Anterior cingulate cortex (tissue), 58 donors: ENCODE measurements around the gene NAV3.
A peak's percentile ranks its signal among the peaks of the same experiment; 100 is the strongest.

Source experiments
- DNase-seq, 58 donors: peaks; one replicate each; lab custom pipeline; 2025; lab: John Stamatoyannopoulos, UW

Gene NAV3

DNA sequence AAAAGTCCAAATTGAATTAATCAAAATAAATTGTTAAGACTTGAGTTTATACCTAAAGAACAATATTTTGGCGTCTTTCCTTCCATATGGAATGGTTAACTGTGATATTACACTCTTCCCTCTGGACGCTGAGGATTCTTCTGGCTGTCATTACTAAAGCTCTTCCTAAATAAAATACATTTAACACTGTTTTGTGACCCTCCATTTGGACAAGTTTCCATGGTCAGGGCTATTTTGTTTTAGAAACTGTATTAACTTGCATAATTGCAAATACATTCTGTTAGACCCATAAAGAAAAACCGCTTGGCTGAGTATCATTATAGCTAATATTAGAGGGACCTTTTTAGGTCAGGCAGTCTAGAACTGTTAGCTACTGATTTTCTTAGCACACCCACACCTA lies 87.4 kb downstream of the NAV3 start:
- no peak for DNase-seq

DNA sequence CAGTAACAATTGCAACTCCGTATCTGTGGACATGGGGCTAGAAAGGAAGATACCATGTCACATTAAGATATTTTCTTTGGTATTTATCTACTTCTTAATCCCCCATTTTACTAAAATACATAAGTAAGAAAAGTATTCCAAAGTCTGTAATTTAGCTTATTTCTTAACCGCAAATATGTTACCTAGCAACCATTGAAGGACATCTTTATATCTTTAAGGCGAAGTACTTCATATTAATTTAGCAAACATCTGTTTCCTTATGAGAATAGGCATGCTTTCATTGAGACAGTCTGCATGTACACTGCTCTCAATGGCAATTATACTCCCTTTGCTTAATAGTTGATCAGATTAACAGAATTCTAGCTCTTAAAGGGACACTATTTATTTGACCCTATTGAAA lies 88.8 kb downstream of the NAV3 start:
- no peak for DNase-seq

DNA sequence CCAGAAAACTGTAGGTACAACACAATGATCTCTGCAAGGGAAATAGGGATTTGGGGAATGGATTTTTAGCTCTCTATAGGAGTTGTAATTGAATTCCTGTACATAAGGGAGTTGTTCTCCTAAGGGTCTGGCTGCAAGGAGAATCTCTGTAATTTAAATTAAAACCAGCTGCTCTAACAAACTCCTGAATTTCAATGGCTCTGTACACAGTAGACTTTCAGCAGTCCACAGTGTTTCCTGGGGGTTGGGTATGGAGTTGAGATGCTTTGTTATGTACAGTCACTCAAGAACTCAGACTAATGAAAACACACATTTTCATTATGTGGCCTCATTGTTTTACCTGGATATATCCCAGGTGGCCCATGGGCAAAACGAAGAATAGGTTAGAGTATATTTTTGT lies 93.2 kb downstream of the NAV3 start:
- DNase-seq, result no peak

DNA sequence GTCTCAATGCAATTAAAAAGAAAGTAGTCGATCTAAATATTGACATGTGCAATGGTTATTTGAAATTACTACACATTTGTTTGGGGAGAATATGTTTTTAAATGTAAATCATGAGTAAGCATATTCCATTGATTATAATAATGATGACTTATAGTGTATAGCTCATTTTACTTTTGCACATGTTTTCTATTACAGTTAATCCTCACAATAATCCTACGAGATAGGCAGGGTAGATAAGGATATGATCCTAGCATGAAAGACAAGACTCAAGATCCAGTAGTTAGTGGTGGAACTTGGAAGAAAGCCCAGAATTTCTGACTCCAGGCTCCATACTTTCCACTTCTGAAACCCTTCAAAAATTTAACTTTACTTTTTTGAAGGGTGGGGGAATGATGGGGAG lies 94.0 kb downstream of the NAV3 start:
- DNase-seq, result no peak

DNA sequence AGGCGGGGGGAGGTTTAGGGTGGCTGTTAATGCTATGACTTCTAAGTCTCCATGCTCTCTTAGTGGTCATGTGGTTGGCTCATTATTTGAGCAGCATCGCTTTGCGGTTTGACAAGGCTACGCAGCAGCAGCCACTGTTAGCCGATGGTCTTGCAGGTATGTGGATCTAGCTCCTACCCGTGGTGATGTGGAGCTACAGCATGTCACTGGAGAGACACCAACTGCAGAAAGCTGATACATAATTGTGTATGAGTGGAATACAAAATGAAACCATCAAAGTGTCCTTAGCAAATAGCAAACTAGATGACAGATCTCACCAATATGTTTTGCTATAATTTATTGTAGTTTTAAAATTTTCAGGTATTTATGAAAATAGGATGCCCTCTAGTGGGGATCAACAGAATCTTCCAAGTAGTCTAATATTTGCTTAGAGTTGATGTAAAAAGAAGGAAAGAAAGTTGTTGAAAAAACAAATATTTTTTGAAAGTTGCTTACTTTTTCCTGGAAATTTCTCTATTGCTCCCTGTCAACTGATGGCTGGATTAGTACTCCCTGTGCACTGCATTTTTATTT lies 94.9 kb downstream of the NAV3 start:
- peak in 55 of 58 donors; percentile 2 to 87 (median 51) for DNase-seq

DNA sequence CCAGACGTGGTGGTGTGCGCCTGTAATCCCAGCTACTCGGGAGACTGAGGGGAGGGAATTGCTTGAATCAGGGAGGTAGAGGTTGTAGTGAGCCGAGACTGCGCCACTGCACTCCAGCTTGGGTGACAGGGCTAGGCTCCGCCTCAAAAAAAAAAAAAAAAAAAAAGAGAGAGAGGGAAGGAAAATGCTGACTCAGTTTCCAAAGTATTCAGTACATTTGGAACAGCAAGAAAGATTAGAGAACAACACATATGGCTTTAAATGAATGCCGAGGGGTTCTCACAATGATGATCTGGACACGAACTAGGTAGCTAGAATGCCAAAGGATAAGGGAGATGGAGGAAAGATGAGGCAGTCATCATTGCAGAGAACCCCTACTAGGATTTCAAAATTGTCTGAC lies 97.4 kb downstream of the NAV3 start:
- no peak for DNase-seq

DNA sequence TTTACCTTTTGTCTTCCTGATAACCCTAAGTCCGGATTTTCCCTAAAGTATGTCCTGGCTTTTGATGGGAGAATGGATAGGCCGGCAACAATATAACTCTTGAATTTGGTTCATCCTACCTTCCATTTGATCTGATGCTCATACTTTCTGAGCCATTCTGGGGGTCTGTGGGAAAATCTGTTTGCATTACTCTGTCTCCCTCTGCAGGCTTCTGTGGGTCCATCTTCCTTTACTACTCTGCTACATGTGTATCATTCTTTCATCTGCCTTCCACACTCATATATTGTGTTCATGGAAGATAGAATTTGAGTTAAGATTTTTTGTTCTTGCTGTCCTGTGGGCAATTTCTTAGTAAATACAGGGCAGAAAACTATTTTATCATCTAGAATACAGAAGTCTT lies 101.5 kb downstream of the NAV3 start:
- no peak for DNase-seq

DNA sequence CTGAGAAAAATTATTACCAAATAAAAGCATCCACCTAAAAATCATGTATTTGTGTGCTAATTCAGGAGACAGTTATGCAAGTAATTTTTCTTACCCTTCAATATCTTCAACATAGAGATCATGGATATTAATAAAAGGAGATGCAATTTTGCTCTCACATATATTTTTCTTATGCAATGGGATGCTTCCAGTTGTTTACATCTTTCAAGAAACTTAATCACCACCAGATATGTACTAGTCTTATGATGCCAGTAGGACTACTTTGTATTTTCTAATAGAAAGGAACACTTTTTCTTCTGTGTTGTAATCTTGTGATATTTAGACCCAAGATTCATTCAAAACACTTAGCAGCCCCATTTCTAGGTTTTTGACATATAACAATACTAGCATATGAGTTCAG lies 107.6 kb downstream of the NAV3 start:
- no peak for DNase-seq

DNA sequence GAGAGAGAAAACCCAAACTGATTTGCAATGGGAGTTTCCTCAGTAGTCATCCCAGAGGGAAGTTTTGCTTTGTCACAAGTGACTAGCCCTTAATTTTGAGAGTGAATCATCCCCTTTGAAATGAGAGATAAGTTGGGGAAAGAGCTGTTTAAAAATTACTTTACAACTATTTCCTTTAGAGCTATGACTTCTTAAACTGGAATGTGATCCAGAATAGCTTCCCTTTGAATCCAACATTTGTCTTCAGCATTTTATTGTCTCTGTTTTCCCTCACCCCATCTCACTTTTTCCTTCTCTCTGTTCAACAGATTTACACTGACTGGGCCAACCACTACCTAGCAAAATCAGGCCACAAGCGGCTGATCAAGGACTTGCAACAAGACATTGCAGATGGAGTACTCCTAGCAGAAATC lies 109.3 kb downstream of the NAV3 start:
- DNase-seq, result no peak

DNA sequence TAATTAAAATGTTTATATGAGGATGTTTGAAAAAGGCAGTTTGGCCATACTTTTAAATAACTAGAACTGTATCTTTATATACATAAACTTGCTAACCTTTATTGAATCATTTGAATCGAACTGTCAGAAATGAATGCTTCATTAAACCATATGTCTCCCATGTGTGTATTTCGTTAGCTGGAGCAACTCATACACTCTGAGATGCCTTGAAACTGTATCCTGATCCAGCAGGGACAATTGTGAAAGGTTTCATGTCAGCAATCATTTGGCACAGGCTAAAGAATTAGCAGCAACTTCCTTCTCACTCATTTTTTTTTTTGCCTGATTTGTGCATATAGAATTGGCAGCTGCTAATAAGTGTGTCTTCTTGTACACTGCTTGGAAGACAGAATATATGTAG lies 109.9 kb downstream of the NAV3 start:
- DNase-seq, result no peak

DNA sequence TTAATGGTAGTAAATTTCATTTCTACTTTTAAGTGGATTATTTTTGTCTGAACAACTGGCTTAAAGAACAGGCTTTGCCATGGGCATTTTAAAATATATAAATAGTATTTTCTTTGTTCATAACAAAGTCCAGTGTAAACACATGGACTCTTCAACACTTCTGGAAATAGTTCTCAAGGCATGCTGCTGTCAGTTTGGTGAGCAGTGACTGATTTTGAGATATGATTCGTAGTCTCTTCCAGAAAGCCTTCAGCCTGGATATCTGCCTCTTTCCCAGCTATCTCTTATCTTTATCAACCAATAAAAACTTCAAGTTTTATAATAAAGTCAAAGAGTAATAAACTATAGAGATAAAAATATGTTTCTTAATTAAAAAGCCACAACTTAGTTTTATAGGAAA lies 110.7 kb downstream of the NAV3 start:
- DNase-seq, result no peak

DNA sequence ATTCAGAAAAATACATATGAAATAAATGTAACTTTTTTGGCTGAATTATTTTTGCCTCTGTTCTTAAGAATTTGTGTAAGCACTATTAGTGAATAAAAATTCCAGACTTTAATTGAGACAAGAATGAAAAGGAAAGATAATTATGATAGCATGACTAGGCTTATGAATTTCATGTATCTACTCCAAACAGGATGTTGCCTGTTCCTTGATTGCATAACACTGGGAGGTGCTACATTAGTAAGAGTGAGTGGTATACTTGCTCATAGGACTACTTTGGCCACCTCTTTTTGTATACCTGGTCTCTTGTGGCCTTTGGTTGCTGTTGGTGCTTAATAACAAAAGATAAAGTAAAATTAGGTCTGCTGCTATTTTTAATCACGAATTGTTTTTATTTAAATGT lies 112.8 kb downstream of the NAV3 start:
- no peak for DNase-seq

DNA sequence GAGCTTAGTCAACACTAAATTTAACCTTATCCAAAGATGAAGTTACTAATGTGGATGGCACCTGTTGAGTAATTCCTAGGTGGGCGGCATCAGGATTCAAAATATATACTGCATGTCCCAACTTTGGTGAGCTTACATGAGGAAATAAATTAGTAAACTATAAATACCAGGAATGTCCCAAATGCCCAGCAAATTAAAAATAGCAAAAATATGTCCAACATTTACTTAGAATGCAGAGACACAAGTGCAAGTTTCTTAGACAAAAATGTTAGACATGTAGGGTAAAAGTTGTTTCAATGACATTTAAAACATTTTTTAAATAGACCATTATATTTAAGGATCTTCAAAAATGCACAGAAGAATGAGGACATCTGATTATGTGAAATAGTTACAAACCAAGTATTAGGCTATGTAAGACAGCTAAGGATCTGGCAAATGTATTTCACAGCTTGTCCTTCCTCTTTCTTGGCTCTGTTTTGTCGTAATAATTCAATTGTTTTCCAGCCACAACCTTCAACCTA lies 115.9 kb downstream of the NAV3 start:
- DNase-seq, result no peak

DNA sequence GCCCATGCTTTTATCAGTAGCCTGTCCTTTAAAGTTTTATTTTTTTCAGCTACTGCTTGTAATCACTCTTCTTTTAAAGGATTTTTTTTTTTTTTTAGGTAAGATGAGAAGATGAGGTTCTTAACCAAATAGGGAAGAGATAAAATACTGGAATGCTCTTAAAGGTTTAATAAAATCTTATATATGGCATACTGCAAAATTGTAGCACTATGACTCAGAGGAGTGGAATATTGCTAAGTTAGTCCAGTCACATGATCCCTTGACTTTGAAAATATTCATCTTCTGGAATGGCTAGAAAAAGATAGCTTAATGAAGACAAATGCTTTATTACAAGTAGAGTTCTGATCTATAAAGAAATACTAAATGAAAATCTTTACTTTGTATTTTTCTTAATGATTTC lies 116.6 kb downstream of the NAV3 start:
- DNase-seq, result no peak

DNA sequence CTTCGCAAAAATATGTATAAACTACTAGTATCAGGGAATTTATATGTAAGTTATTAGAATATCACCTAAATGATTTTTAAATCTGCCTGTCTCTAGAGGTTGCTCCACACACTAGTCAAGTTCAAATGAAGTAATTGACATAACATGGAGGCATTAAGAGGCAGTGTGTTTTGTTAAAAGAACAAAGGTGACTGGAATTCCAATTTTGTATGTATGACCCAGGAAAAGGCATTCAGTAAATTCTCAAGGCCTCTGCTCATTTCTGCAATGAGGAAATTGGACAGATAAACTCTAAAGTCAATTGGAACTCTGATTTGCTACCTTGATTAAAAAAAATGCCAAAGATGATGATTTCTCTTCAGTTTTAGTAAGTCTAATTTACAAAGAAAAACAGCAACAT lies 117.1 kb downstream of the NAV3 start:
- no peak for DNase-seq

DNA sequence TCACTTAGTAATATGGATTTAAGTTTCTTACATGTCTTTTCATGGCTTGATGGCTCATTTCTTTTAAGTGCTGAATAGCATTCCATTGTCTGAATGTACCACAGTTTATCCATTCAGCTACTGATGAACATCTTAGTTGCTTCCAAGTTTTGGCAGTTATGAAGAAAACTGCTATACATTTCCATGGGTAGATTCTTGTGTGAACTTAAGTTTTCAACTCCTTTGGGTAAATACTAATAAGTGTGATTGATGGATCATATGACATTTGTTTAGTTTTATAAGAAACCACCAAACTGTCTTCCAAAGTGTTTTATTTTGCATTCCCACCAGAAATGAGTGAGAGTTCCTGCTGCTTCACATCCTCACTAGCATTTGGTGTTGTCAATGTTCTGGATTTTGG lies 119.2 kb downstream of the NAV3 start:
- no peak for DNase-seq

DNA sequence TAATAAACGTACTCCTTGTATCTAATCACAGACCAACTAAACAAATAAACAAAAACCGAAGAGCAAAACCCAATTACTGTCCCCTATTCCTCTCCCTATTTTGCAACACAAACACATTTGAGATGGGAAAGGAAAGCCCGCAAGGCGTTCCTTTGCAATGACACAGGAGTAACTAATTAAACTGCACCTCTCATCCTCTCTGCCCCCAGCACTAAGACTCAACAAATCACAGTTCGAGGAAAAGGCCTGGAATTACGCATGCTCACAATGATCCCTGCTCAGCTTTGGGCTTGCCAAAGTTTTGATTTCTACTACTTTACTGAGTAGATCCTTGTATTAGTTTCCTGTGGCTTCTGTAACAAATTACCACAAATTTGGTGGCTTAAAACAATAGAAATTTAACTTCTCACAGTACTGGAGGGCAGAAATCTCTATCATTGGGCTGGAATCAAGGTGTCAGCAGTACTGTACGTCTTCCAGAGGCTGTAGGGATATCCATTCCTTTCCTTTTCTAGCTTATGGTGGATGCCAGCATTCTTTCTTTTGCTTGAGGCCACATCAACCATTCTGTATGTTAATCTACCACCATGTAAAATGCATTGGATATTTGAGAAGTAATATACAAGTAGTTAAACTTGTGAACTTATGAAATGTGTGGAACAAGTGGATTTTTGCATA lies 123.0 kb downstream of the NAV3 start:
- DNase-seq, result no peak

DNA sequence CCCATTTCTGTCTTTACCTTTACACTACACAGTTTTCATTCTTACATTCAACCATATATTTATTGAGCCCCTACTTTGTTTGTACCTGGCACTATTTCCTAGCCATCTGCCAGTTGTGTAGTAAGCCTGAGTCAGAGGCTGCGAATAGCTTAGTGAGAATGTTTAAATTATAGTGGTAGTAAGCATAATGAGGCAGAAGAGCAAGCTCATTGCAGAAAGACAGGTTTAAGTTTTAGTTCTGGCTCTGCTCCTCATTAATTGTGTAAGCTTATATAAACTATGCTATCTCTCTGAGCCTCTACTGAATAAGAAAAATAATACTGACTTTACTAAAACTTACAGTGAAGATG lies 123.5 kb downstream of the NAV3 start:
- DNase-seq, result peak in 1 of 58 donors; percentile 3

DNA sequence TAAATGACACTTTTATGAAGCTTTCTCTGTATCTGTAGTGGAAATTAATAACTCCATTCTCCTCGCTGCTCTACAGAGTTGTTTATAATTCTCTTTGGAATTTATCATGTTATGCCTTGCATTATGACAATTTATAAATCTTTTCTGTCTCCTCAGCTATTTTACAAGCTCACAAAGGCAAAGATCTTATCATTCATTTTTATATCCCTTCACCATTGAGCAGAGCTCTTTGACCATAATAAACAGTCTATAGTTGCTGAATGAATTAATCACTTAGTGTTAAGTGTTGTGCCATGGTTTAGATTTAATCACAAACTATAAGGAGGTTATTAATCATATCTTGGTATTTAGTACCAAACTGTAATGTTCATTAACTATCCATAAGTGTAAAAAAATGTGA lies 126.4 kb downstream of the NAV3 start:
- no peak for DNase-seq

DNA sequence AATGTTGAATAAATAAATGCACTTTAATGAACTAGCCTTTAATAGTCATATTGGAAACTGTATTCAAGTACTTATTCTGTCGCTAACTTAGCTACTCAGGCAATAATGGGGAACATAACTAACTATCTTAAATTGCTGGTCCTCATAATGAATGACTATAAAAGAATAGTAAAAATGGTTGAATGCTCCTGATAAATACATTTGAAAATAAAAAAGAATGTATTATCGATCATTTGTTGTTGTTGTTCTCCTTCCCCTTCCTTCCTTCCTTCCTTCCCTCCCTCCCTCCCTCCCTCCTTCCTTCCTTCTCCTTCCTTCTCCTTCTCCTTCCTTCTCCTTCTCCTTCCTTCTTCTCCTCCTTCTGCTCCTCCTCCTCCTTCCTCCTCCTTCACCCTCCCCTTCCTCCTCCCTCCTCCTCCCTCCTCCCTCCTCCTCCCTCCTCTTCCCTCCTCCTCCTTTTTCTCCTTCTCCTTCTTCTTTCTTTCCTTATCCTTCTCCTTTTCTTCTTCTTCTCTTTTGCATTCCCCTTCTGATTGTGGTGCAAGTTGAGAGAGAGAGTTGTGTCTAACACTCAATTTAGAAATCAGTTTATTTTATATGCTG lies 133.0 kb downstream of the NAV3 start:
- no peak for DNase-seq

DNA sequence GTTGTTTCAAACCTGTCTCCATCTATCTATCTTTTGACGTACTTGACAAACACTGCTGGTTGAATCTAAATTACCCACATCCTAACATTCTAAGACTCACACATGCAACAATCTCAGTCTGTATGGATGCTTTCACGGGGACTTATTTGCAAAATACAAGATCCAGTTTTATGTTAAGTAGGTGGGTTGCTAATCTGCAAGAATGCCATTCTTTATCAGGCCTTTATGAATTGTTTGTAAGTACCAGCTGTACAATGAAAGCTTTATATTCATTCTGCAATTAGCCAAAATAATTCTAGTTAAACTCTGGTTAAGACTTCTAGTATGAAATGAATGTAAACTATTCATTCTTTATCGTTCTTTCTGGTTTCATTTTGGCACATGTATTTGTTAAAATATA lies 135.1 kb downstream of the NAV3 start:
- DNase-seq, result no peak

DNA sequence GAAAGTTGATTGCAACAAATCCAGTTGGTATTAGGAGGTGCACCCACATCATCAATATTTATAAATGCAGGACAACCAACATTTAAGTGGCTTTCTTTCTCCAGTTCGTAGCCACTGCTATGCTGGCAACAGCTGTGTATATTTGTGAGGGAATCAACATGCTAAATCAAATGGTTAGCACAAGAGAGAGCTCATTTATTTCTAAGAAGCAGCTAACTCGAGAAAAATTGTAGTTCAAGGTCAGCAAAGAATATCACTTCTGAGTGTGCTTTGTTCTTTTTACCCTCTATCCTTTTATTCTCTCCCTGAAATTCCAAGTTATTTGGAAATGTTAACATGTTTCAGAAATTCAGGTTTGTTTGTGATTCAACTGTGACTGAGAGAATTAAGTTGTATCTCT lies 137.3 kb downstream of the NAV3 start:
- no peak for DNase-seq
